Measurements from ENCODE around the gene CHMP2A. TPM values are rescaled to one million over a fixed set of nuclear protein-coding genes. Genes with fewer than 3 reads are reported as not detected.

The CHMP2A gene
- total and polyA plus RNA-seq, 2 of the 13 experiments (the other 11 are each of a cell fraction or from before 2014, with no cell fraction given), result 49.7 to 55.0 TPM

GRCh38 chr19:58562122-58563033, 7.5 kb upstream of the CHMP2A start:
- H3K79me2 ChIP-seq (ENCODE audit: insufficient read depth, low read length), result peaks cover 18% of the 10 kb centered on the region
- ChIA-PET CTCF (ENCODE audit: low intra/inter-chr PET ratio, low total read pairs) (no interaction called here), POLR2A (no interaction called here)
- no peaks in the 10 kb centered on the region; a peak in 1 of 5 replicates for H3K36me3 ChIP-seq (replicated peaks in 1 of 2; ENCODE audit: control insufficient read depth in 1 of 2, insufficient read depth in 2 of 2, low read length in 2 of 2)
- H2AFZ ChIP-seq (ENCODE audit: low read length), result no peak overlapping the region
- no peak overlapping the region for H3K4me3 ChIP-seq (replicated peaks in 1 of 3; ENCODE audit: insufficient read depth in 1 of 3, low read depth in 2 of 3, low read length in 3 of 3)
- H3K4me2 ChIP-seq (ENCODE audit: low read depth, low read length), result no peak overlapping the region
- H3K9ac ChIP-seq (ENCODE audit: insufficient read depth, low read depth, low read length), result no peak overlapping the region
- peaks cover 14% of the 10 kb centered on the region for H3K4me1 ChIP-seq (ENCODE audit: insufficient read depth, low read length)
- ATAC-seq (no peak), DNase-seq (ENCODE audit: low spot score) (no peak), FAIRE-seq (no peak)
- BruUV-seq (replicated peaks), result no TSS peak
- in situ Hi-C loops (cut with HindIII; ENCODE audit: extremely low pct_ligation_motif_present, low pct_unique_long_range_greater_than_20kb) (no loop called here), intact Hi-C loops (cut with micrococcal nuclease; ENCODE audit: unreplicated experiment) (no loop called here)
- H4K20me1 ChIP-seq (ENCODE audit: insufficient read depth, low read length), result no peaks in the 10 kb centered on the region
- 100% methylated on average over 23 of the region's 107 CpGs for WGBS (ENCODE audit: low lambda C conversion rate)
- H3K27me3 ChIP-seq (ENCODE audit: control insufficient read depth in 1 of 2, insufficient read depth in 2 of 2, low read length in 2 of 2), result no peaks in the 10 kb centered on the region
- H3K27ac ChIP-seq (ENCODE audit: extremely low read length, insufficient read depth, low read length), result no peak overlapping the region
- no peaks in the 10 kb centered on the region for H3K9me3 ChIP-seq (ENCODE audit: low read length)
- TF ChIP-seq CENPBD1 (CRISPR knock-in tag; IDR thresholded peaks at IDR 0.05; ENCODE audit: borderline replicate concordance, low read depth) (no peak), ZNF234 (CRISPR knock-in tag; conservative IDR thresholded peaks at IDR 0.05) (no peak), ZNF333 (CRISPR knock-in tag; IDR thresholded peaks at IDR 0.05; ENCODE audit: borderline replicate concordance) (no peak), ZSCAN30 (CRISPR knock-in tag; IDR thresholded peaks at IDR 0.05) (no peak), ZNF326 (CRISPR knock-in tag; IDR thresholded peaks at IDR 0.05; ENCODE audit: borderline replicate concordance) (peak; percentile 55; the same call in 1 of the 2 replicates), POLR2A (IDR thresholded peaks at IDR 0.05; ENCODE audit: insufficient read depth in 1 of 2, low read depth in 2 of 2, low read length in 2 of 2) (0 out of 4 replicates have a peak, but pooled peaks of 1 of the 2 experiments have one; percentile 23), ZBTB4 (CRISPR knock-in tag; IDR thresholded peaks at IDR 0.05; ENCODE audit: borderline replicate concordance) (no peak), RARG (CRISPR knock-in tag; IDR thresholded peaks at IDR 0.05; ENCODE audit: low read depth) (no peak), PBX3 (CRISPR knock-in tag; IDR thresholded peaks at IDR 0.05; ENCODE audit: borderline replicate concordance) (no peak), DNMT1 (CRISPR knock-in tag; IDR thresholded peaks at IDR 0.05) (0 out of 2 replicates have a peak, but pooled peaks have one; percentile 38), NR2F1 (CRISPR knock-in tag; IDR thresholded peaks at IDR 0.05) (no peak), KDM5A (IDR thresholded peaks at IDR 0.05; ENCODE audit: borderline replicate concordance, low read length) (no peak), ZNF737 (CRISPR knock-in tag; IDR thresholded peaks at IDR 0.05; ENCODE audit: borderline replicate concordance) (no peak), TERF1 (CRISPR knock-in tag; IDR thresholded peaks at IDR 0.05) (no peak), RBFOX2 (IDR thresholded peaks at IDR 0.05; ENCODE audit: low read depth, low read length) (peak; percentile 62), ZZZ3 (CRISPR knock-in tag; IDR thresholded peaks at IDR 0.05; ENCODE audit: borderline replicate concordance) (no peak), AGO1 (IDR thresholded peaks at IDR 0.05; ENCODE audit: low read depth, low read length, poor library complexity, severe bottlenecking) (peak; percentile 83)
